Measurements from ENCODE around the gene DPP10.

DNA sequence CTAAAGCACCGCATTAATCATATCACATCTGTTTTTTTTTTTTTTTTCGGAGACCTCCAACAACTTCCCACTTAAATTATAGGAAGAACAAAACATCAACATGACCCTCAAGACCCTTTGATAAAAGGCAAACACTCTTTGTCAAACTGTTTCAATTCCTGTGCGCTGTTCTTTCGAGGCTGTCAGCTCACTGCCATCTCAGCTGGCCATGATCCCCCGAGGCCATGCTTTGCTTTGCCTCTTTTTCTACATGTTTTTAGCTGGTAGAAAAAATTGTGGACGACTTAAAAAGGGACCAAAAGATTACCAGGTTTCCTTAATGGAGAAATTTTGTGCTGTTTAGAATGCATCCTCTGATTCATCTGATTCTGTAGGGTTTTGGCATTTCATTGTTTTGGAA lies 138.2 kb downstream of the DPP10 start:
- no peak for TF ChIP-seq POLR2AphosphoS5 (IDR thresholded peaks at IDR 0.05; ENCODE audit: low read depth, low read length)
- TF ChIP-seq, protein P1, sequence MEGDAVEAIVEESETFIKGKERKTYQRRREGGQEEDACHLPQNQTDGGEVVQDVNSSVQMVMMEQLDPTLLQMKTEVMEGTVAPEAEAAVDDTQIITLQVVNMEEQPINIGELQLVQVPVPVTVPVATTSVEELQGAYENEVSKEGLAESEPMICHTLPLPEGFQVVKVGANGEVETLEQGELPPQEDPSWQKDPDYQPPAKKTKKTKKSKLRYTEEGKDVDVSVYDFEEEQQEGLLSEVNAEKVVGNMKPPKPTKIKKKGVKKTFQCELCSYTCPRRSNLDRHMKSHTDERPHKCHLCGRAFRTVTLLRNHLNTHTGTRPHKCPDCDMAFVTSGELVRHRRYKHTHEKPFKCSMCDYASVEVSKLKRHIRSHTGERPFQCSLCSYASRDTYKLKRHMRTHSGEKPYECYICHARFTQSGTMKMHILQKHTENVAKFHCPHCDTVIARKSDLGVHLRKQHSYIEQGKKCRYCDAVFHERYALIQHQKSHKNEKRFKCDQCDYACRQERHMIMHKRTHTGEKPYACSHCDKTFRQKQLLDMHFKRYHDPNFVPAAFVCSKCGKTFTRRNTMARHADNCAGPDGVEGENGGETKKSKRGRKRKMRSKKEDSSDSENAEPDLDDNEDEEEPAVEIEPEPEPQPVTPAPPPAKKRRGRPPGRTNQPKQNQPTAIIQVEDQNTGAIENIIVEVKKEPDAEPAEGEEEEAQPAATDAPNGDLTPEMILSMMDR (IDR thresholded peaks at IDR 0.05): no peak
